Subcutaneous adipose tissue (tissue), 4 donors: ENCODE measurements around the gene RAB5B. TPM values are rescaled to one million over a fixed set of nuclear protein-coding genes. Genes with fewer than 3 reads are reported as not detected.

Experiments
- total RNA-seq, 4 donors: library from RNA; depleted of rRNA; stranded (reverse); fragments of >200 nt; gene quantifications; one replicate each; pipeline ENCODE4 v1.1.0, GENCODE V29; 2016
- TF ChIP-seq, protein P1 (sequence below): fragments of 450-650 bp; IDR thresholded peaks from one replicate; pipeline ENCODE4 v1.5.1; 2016; ENCODE audit warnings: low read depth, mild to moderate bottlenecking, control low read depth, antibody characterized with exemption, moderate library complexity

RAB5B gene
- total RNA-seq, 4 donors from 2014 or later: 55.4 to 70.9 (median 63.1) TPM

DNA sequence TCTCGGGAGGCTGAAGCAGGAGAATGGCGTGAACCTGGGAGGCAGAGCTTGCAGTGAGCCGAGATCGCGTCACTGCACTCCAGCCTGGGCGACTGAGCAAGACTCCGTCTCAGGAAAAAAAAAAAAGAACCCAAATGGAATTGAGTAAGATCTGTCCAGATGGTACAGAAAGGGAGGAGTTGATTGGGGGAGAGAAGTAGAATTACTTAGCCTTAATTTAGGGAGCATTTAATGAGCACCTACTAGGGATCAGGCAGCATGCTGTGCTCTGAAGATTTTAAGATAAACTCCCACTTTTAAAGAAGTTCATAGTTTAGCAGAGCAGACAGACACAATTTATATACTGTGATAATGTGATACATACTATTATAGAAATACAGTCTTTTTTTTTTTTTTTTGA lies 4.5 kb downstream of the RAB5B start:
- TF ChIP-seq, protein P1, sequence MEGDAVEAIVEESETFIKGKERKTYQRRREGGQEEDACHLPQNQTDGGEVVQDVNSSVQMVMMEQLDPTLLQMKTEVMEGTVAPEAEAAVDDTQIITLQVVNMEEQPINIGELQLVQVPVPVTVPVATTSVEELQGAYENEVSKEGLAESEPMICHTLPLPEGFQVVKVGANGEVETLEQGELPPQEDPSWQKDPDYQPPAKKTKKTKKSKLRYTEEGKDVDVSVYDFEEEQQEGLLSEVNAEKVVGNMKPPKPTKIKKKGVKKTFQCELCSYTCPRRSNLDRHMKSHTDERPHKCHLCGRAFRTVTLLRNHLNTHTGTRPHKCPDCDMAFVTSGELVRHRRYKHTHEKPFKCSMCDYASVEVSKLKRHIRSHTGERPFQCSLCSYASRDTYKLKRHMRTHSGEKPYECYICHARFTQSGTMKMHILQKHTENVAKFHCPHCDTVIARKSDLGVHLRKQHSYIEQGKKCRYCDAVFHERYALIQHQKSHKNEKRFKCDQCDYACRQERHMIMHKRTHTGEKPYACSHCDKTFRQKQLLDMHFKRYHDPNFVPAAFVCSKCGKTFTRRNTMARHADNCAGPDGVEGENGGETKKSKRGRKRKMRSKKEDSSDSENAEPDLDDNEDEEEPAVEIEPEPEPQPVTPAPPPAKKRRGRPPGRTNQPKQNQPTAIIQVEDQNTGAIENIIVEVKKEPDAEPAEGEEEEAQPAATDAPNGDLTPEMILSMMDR: no peak

DNA sequence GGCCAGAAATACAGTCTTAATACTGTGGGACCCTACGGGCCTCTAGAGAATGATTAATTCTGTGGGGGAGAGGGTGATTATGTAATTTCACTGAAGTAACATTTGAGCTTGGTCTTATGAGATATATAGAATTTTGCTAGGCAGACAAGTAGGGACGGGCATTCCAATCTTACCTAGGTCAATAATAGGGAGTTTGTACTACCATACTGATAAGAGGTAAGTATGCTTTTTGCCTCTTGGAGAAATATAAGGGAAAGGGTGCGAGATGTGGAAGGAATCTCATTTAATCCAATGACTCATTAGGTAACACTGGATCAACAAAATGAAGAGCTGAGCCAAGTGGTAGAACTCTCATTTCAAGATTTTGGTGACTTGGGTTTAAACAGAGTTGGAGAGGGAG lies 5.2 kb downstream of the RAB5B start:
- TF ChIP-seq, protein P1: no peak

DNA sequence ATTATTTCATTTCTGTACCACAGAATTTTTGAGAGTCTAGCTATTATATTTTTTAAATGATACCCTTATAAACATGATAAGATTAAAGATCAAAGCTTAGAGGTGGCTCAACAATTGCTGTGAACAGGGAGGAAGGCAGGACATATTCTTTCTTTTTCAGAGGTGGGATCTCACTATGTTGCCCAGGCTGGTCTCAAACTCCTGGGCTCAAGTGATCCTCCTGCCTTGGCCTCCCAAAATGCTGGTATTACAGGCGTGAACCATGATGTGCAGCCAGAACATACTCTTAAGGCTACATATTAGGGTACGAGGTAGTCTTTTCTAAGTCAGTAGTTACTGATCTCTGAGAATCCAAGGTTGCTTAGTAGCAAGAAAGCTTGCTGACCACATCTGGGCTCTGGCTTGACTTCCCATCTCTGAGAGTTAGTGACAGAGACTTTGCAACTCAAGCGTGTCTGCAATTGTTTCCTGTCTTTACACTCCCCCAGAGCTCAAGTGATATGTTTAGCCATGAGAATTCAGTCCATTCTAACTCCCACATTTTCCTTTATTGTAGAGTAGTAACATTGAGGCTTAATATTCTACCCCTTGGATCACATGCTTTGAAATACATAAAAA lies 8.6 kb downstream of the RAB5B start:
- TF ChIP-seq, protein P1: no peak

DNA sequence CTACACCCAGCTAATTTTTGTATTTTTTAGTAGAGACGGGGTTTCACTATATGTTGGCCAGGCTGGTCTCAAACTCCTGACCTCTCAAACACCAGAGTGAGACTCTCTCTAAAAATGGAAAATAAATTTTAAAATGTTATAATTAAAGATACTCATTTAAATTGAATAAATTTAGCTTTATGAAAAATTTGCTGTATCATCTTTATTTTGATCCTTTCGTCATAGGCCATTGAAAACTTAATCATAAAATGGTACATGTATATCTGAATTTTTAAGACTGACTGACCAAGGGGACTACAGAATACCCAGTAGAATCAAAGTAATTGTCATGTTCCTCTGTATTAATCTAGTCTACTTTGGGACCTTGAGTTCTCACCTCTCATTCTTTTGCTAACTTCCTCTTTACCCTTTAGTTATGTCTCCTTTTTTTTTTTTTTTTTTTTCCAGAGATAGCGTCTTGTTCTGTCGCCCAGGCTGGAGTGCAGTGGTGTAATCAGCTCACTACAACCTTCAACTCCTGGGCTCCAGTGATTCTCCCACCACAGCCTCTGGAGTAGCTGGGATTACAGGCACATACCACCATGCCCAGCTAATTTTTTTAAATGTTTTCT lies 9.5 kb downstream of the RAB5B start:
- TF ChIP-seq, protein P1: no peak

DNA sequence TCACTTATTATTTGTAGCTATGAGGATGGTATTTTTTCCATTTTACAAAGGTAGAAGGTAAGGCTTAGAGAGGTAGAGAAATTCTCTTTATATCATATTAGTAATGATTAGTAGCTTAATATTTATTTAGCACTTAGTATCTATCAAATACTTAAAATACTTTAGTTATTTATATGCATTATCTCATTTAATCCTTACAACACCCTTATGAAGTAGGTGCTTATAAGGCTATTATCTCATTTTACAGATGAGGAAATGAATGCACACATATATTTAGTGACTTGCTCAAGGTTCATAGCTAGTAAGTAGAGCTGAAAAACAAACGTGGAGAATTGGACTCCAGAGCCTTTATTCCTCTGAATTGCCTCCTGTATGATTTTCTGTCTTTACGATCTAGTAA lies 11.0 kb downstream of the RAB5B start:
- TF ChIP-seq, protein P1: no peak

DNA sequence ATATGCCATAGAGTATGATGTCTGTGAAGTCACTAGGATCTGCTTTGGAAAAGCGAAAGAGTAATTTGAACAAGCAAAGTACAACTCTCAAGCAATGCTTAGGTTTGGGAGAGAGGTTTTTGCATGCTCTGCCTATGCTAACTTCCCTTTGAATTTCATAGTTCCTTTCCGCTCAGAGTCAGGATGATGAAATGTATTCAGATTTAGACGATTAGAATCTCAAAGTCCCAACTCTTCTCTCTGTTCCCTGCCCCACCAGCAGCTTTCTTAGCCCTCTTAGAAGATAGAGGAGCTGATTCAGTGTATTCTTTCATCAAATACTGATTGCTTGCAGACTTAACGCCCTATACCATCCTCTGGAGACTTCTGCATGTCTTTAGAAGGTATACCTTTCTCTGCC lies 11.5 kb downstream of the RAB5B start:
- TF ChIP-seq, protein P1: no peak

DNA sequence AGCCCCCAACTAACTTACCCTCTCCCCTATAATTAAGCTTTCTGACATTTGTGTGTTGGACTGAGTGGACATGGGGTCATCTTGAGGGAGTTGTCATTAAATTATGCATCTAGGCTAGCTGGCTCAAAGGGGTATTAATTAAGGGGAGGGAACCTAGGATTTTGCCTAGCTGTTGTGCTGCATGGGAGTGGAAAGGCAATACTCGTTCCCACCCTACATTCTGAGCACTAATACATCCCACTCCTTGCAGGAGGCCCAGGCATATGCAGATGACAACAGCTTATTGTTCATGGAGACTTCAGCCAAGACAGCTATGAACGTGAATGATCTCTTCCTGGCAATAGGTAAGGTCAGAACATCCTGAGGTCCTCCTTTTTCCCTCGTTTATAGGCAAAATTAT lies 17.2 kb downstream of the RAB5B start:
- TF ChIP-seq, protein P1: no peak
